Measurements from ENCODE around the gene VAPB. TPM values are rescaled to one million over a fixed set of nuclear protein-coding genes. Genes with fewer than 3 reads are reported as not detected.

The VAPB gene
- total and polyA plus RNA-seq, 2 of the 4 experiments (the other 2 are of a cell fraction) = 9.1 to 26.0 TPM

- no peak overlapping the region for H3K23ac ChIP-seq (ENCODE audit: low read depth, low read length)
- H3K27ac ChIP-seq (ENCODE audit: insufficient read depth, low read length) = no peak overlapping the region
- WGBS, 2 experiments (ENCODE audit: extremely low coverage in 2 of 2, insufficient read length in 1 of 2) = 87% methylated on average over 4 of the region's 6 CpGs; no CpG with 5 or more reads in 1 of the 2 experiments
- no peak overlapping the region for H2BK15ac ChIP-seq (ENCODE audit: low read depth, low read length)
- H3K4me3 ChIP-seq (ENCODE audit: insufficient read depth, low read depth, low read length) = no peak overlapping the region
- CTCF ChIA-PET = no interaction called here
- ATAC-seq (ENCODE audit: low read depth) (no peak), DNase-seq (no peak)
- no peak overlapping the region for H3K9ac ChIP-seq (ENCODE audit: low read depth, low read length)
- POLR2A ChIA-PET (ENCODE audit: unreplicated experiment) = no interaction called here
- H4K91ac ChIP-seq (ENCODE audit: insufficient read depth, low read depth, low read length) = no peak overlapping the region
- no peak overlapping the region for H2AK9ac ChIP-seq (replicated peaks; ENCODE audit: low read depth, low read length, poor library complexity)
- no peaks in the 10 kb centered on the region; the same call in 1 of the 2 replicates for H4K20me1 ChIP-seq (ENCODE audit: insufficient read depth, low read length)
- intact Hi-C loops (cut with micrococcal nuclease) = loop anchor here (5.0 kb wide), 2 partner anchors 169 to 209 kb away; partner anchors contain the start of genes NPEPL1 and STX16
- H2BK20ac ChIP-seq (ENCODE audit: low read depth, low read length) = no peak overlapping the region
- dilution Hi-C loops (cut with HindIII; ENCODE audit: low sequenced_read_pairs, unreplicated experiment) = no loop called here
- in situ Hi-C loops (cut with MboI; ENCODE audit: low sequenced_read_pairs) = no loop called here
- no peak overlapping the region for H2BK5ac ChIP-seq (ENCODE audit: low read depth, low read length, poor library complexity, severe bottlenecking)
- H3K36me3 ChIP-seq (ENCODE audit: control insufficient read depth, insufficient read depth, low read length) = no peaks in the 10 kb centered on the region
- H2AK5ac ChIP-seq (ENCODE audit: low read depth, low read length) = no peak overlapping the region
- H4K8ac ChIP-seq (ENCODE audit: low read depth in 2 of 2, low read length in 2 of 2) = no peak overlapping the region
- H3K56ac ChIP-seq (ENCODE audit: extremely low read depth, insufficient read depth, low read length) = no peak overlapping the region
- H2BK120ac ChIP-seq (ENCODE audit: low read depth, low read length) = no peak overlapping the region
- no peak overlapping the region for H3K4ac ChIP-seq (ENCODE audit: low read depth, low read length)
- no peaks in the 10 kb centered on the region for H3K4me1 ChIP-seq (ENCODE audit: control insufficient read depth, insufficient read depth, low read length)
- peaks cover 0 to 8% of the 10 kb centered on the region in 2 experiments; a peak in 1 of 4 replicates for H3K79me1 ChIP-seq (ENCODE audit: low read depth in 1 of 2, low read length in 2 of 2)
- H4K5ac ChIP-seq (ENCODE audit: low read depth, low read length) = no peak overlapping the region
- no TSS peak for BruUV-seq (replicated peaks)
- no peaks in the 10 kb centered on the region for H3K9me1 ChIP-seq (ENCODE audit: insufficient read depth, low read length)
- H3K27me3 ChIP-seq (ENCODE audit: control insufficient read depth, insufficient read depth, low read length) = no peaks in the 10 kb centered on the region
- no peak overlapping the region for H2AFZ ChIP-seq (replicated peaks; ENCODE audit: low read length, poor library complexity)
- H3K14ac ChIP-seq (replicated peaks; ENCODE audit: low read depth, low read length) = no peak overlapping the region
- H3K18ac ChIP-seq (ENCODE audit: low read depth, low read length) = no peak overlapping the region
- H3K9me3 ChIP-seq (ENCODE audit: control insufficient read depth, insufficient read depth, low read length) = peaks cover 9% of the 10 kb centered on the region
- H3K4me2 ChIP-seq (ENCODE audit: low read depth, low read length) = no peak overlapping the region
- TF ChIP-seq NFE2L2 (IDR thresholded peaks at IDR 0.05; ENCODE audit: low read depth, low read length) = no peak
- TF ChIP-seq ELK1 (IDR thresholded peaks at IDR 0.05; ENCODE audit: borderline replicate concordance, low read depth, low read length) = no peak
These were observed 94.4 kb downstream of the VAPB start for GRCh38 chr20:58483470-58483869.

Data from IMR-90 (cell line).